ENCODE measurements around the gene RNF152. TPM values are rescaled to one million over a fixed set of nuclear protein-coding genes. Genes with fewer than 3 reads are reported as not detected.

RNF152 gene
- total RNA-seq, 5 donors from 2014 or later (not counting 1 experiment from before 2014, with no cell fraction given), result 0.23 to 0.78 (median 0.51) TPM

- Histone ChIP-seq H3K4me1 (ENCODE audit: control insufficient read depth in 1 of 2, extremely low read depth in 1 of 2, insufficient read depth in 2 of 2, low read length in 2 of 2) (no peaks in the 10 kb centered on the region), H3K27me3 (replicated peaks in 1 of 2; ENCODE audit: control insufficient read depth in 2 of 2, extremely low read depth in 1 of 2, insufficient read depth in 2 of 2, low read length in 1 of 2) (no peaks in the 10 kb centered on the region), H3K36me3 (ENCODE audit: control insufficient read depth in 2 of 2, extremely low read depth in 1 of 2, insufficient read depth in 1 of 2, low read length in 1 of 2) (no peaks in the 10 kb centered on the region), H3K27ac (ENCODE audit: low read length) (no peak overlapping the region), H3K9me3 (no peaks in the 10 kb centered on the region), H3K4me3 (ENCODE audit: control insufficient read depth in 1 of 2, extremely low read depth in 1 of 2, low read length in 1 of 2) (no peak overlapping the region)
- no peak for ATAC-seq (replicated peaks in 1 of 4)
- Mint-ChIP-seq H3K4me1 (no peaks in the 10 kb centered on the region), H3K9me3 (no peaks in the 10 kb centered on the region), H3K27me3 (no peaks in the 10 kb centered on the region), H3K36me3 (no peaks in the 10 kb centered on the region), H3K4me3 (no peak overlapping the region), H3K27ac (no peak overlapping the region)
- CTCF ChIA-PET, result no interaction called here
- WGBS (ENCODE audit: insufficient coverage), result no CpG with 5 or more reads among the region's 3 CpGs
- POLR2A ChIA-PET, result interaction anchor here in 1 of 2 donors (0.6 kb wide), 1 partner anchor 37 kb away, joined by 3 read pairs; no protein-coding TSS in a partner anchor
- DNase-seq, result no peak
Measured at GRCh38 chr18:61824733-61825363, 68.0 kb downstream of the RNF152 start.

GRCh38 chr18:61823595-61823994, 69.2 kb downstream of the RNF152 start:
- H3K36me3 Mint-ChIP-seq, result no peaks in the 10 kb centered on the region
- H3K27me3 Mint-ChIP-seq, result no peaks in the 10 kb centered on the region
- no peak overlapping the region for H3K27ac Mint-ChIP-seq
- no peaks in the 10 kb centered on the region for H3K4me1 Mint-ChIP-seq
- DNase-seq, result no peak
- ChIA-PET CTCF (no interaction called here), POLR2A (no interaction called here)
- H3K36me3 ChIP-seq (ENCODE audit: control insufficient read depth in 2 of 2, extremely low read depth in 1 of 2, insufficient read depth in 1 of 2, low read length in 1 of 2), result no peaks in the 10 kb centered on the region
- H3K9me3 Mint-ChIP-seq, result no peaks in the 10 kb centered on the region
- no peak overlapping the region for H3K27ac ChIP-seq (ENCODE audit: low read length)
- no peaks in the 10 kb centered on the region for H3K9me3 ChIP-seq
- H3K4me3 ChIP-seq (ENCODE audit: control insufficient read depth in 1 of 2, extremely low read depth in 1 of 2, low read length in 1 of 2), result no peak overlapping the region
- WGBS (ENCODE audit: insufficient coverage), result 76% methylated on average over 2 of the region's 3 CpGs
- ATAC-seq (replicated peaks in 1 of 4), result no peak
- H3K4me1 ChIP-seq (ENCODE audit: control insufficient read depth in 1 of 2, extremely low read depth in 1 of 2, insufficient read depth in 2 of 2, low read length in 2 of 2), result no peaks in the 10 kb centered on the region
- no peaks in the 10 kb centered on the region for H3K27me3 ChIP-seq (replicated peaks in 1 of 2; ENCODE audit: control insufficient read depth in 2 of 2, extremely low read depth in 1 of 2, insufficient read depth in 2 of 2, low read length in 1 of 2)
- H3K4me3 Mint-ChIP-seq, result no peak overlapping the region

GRCh38 chr18:61822879-61823278, 69.9 kb downstream of the RNF152 start:
- ATAC-seq (replicated peaks in 1 of 4), result no peak
- Histone ChIP-seq H3K4me3 (ENCODE audit: control insufficient read depth in 1 of 2, extremely low read depth in 1 of 2, low read length in 1 of 2) (no peak overlapping the region), H3K36me3 (ENCODE audit: control insufficient read depth in 2 of 2, extremely low read depth in 1 of 2, insufficient read depth in 1 of 2, low read length in 1 of 2) (no peaks in the 10 kb centered on the region), H3K9me3 (no peaks in the 10 kb centered on the region), H3K27me3 (replicated peaks in 1 of 2; ENCODE audit: control insufficient read depth in 2 of 2, extremely low read depth in 1 of 2, insufficient read depth in 2 of 2, low read length in 1 of 2) (no peaks in the 10 kb centered on the region), H3K27ac (ENCODE audit: low read length) (no peak overlapping the region), H3K4me1 (ENCODE audit: control insufficient read depth in 1 of 2, extremely low read depth in 1 of 2, insufficient read depth in 2 of 2, low read length in 2 of 2) (no peaks in the 10 kb centered on the region)
- Mint-ChIP-seq H3K9me3 (no peaks in the 10 kb centered on the region), H3K36me3 (no peaks in the 10 kb centered on the region), H3K27me3 (no peaks in the 10 kb centered on the region), H3K4me3 (no peak overlapping the region), H3K27ac (no peak overlapping the region), H3K4me1 (no peaks in the 10 kb centered on the region)
- CTCF ChIA-PET, result no interaction called here
- DNase-seq, result no peak
- POLR2A ChIA-PET, result no interaction called here
- 96% methylated on average over 3 of the region's 4 CpGs for WGBS (ENCODE audit: insufficient coverage)

- ChIA-PET POLR2A (no interaction called here), CTCF (no interaction called here)
- H3K27me3 ChIP-seq (replicated peaks in 1 of 2; ENCODE audit: control insufficient read depth in 2 of 2, extremely low read depth in 1 of 2, insufficient read depth in 2 of 2, low read length in 1 of 2), result no peaks in the 10 kb centered on the region
- no peaks in the 10 kb centered on the region for H3K4me1 ChIP-seq (ENCODE audit: control insufficient read depth in 1 of 2, extremely low read depth in 1 of 2, insufficient read depth in 2 of 2, low read length in 2 of 2)
- H3K27ac Mint-ChIP-seq, result no peak overlapping the region
- ATAC-seq (replicated peaks in 1 of 4), result no peak
- H3K4me3 ChIP-seq (ENCODE audit: control insufficient read depth in 1 of 2, extremely low read depth in 1 of 2, low read length in 1 of 2), result no peak overlapping the region
- no peaks in the 10 kb centered on the region for H3K36me3 Mint-ChIP-seq
- WGBS (ENCODE audit: insufficient coverage), result 92% methylated on average over 3 of the region's 4 CpGs
- no peaks in the 10 kb centered on the region for H3K9me3 ChIP-seq
- no peaks in the 10 kb centered on the region for H3K9me3 Mint-ChIP-seq
- H3K4me1 Mint-ChIP-seq, result no peaks in the 10 kb centered on the region
- no peak for DNase-seq
- no peaks in the 10 kb centered on the region for H3K27me3 Mint-ChIP-seq
- no peaks in the 10 kb centered on the region for H3K36me3 ChIP-seq (ENCODE audit: control insufficient read depth in 2 of 2, extremely low read depth in 1 of 2, insufficient read depth in 1 of 2, low read length in 1 of 2)
- no peak overlapping the region for H3K4me3 Mint-ChIP-seq
- no peak overlapping the region for H3K27ac ChIP-seq (ENCODE audit: low read length)
Measured at GRCh38 chr18:61821748-61822147, 71.1 kb downstream of the RNF152 start.

GRCh38 chr18:61820882-61821281, 71.9 kb downstream of the RNF152 start:
- Mint-ChIP-seq H3K4me3 (no peak overlapping the region), H3K36me3 (no peaks in the 10 kb centered on the region), H3K27me3 (no peaks in the 10 kb centered on the region), H3K9me3 (no peaks in the 10 kb centered on the region), H3K27ac (no peak overlapping the region), H3K4me1 (no peaks in the 10 kb centered on the region)
- no peaks in the 10 kb centered on the region for H3K9me3 ChIP-seq
- H3K4me3 ChIP-seq (ENCODE audit: control insufficient read depth in 1 of 2, extremely low read depth in 1 of 2, low read length in 1 of 2), result no peak overlapping the region
- ATAC-seq (replicated peaks in 1 of 4), result no peak
- no peak for DNase-seq
- H3K36me3 ChIP-seq (ENCODE audit: control insufficient read depth in 2 of 2, extremely low read depth in 1 of 2, insufficient read depth in 1 of 2, low read length in 1 of 2), result no peaks in the 10 kb centered on the region
- ChIA-PET CTCF (no interaction called here), POLR2A (no interaction called here)
- no CpG with 5 or more reads among the region's 1 CpG for WGBS (ENCODE audit: insufficient coverage)
- no peaks in the 10 kb centered on the region for H3K27me3 ChIP-seq (replicated peaks in 1 of 2; ENCODE audit: control insufficient read depth in 2 of 2, extremely low read depth in 1 of 2, insufficient read depth in 2 of 2, low read length in 1 of 2)
- no peaks in the 10 kb centered on the region for H3K4me1 ChIP-seq (ENCODE audit: control insufficient read depth in 1 of 2, extremely low read depth in 1 of 2, insufficient read depth in 2 of 2, low read length in 2 of 2)
- H3K27ac ChIP-seq (ENCODE audit: low read length), result no peak overlapping the region

- no peak for ATAC-seq (replicated peaks in 1 of 4)
- H3K9me3 Mint-ChIP-seq, result no peaks in the 10 kb centered on the region
- 75% methylated on average over 4 of the region's 5 CpGs for WGBS (ENCODE audit: insufficient coverage)
- ChIA-PET CTCF (no interaction called here), POLR2A (no interaction called here)
- no peak overlapping the region for H3K4me3 Mint-ChIP-seq
- no peak overlapping the region for H3K27ac Mint-ChIP-seq
- Histone ChIP-seq H3K27me3 (replicated peaks in 1 of 2; ENCODE audit: control insufficient read depth in 2 of 2, extremely low read depth in 1 of 2, insufficient read depth in 2 of 2, low read length in 1 of 2) (no peaks in the 10 kb centered on the region), H3K27ac (ENCODE audit: low read length) (no peak overlapping the region), H3K4me1 (ENCODE audit: control insufficient read depth in 1 of 2, extremely low read depth in 1 of 2, insufficient read depth in 2 of 2, low read length in 2 of 2) (no peaks in the 10 kb centered on the region), H3K4me3 (ENCODE audit: control insufficient read depth in 1 of 2, extremely low read depth in 1 of 2, low read length in 1 of 2) (no peak overlapping the region), H3K9me3 (no peaks in the 10 kb centered on the region), H3K36me3 (ENCODE audit: control insufficient read depth in 2 of 2, extremely low read depth in 1 of 2, insufficient read depth in 1 of 2, low read length in 1 of 2) (no peaks in the 10 kb centered on the region)
- peaks cover 7 to 9% of the 10 kb centered on the region in 2 donors for H3K27me3 Mint-ChIP-seq
- DNase-seq, result no peak
- H3K4me1 Mint-ChIP-seq, result no peaks in the 10 kb centered on the region
- no peaks in the 10 kb centered on the region for H3K36me3 Mint-ChIP-seq
Measured at GRCh38 chr18:61817086-61817485, 75.7 kb downstream of the RNF152 start.

All from T-cell (primary cell).